Brain microvascular endothelial cell (primary cell): ENCODE results near the gene NUP153.

ENCODE experiments used
- DNase-seq: peaks from one replicate; pipeline ENCODE4 v3.0.0-alpha.2; 2020
- H3K27ac ChIP-seq: fragments of 250-450 bp; sonication (Bioruptor Pico); 2 replicates; pipeline ENCODE4 v1.5.1; 2020; ENCODE audit warnings: mild to moderate bottlenecking, moderate library complexity
- H3K27me3 ChIP-seq: fragments of 250-450 bp; sonication (Bioruptor Pico); replicated peaks from 2 replicates; pipeline ENCODE4 v1.5.1; 2020; ENCODE audit warnings: mild to moderate bottlenecking
- H3K36me3 ChIP-seq: fragments of 250-450 bp; sonication (Bioruptor Pico); replicated peaks from 2 replicates; pipeline ENCODE4 v1.5.1; 2020; ENCODE audit warnings: mild to moderate bottlenecking
- H3K4me3 ChIP-seq: 2 replicates; pipeline ENCODE4 v1.5.1; 2011; ENCODE audit warnings: low read depth, mild to moderate bottlenecking, control low read depth, low read length, moderate library complexity
- CTCF ChIP-seq: IDR thresholded peaks from 2 replicates; pipeline ENCODE4 v1.5.1; 2011; ENCODE audit warnings: low read depth, mild to moderate bottlenecking, moderate library complexity, low read length, control low read depth, inconsistent platforms; ENCODE audit errors: missing control alignments
- in situ Hi-C: cut with HindIII; loops from 2 replicates; pipeline ENCODE4 v1.10.0; 2017; ENCODE audit warnings: low sequenced_read_pairs, low pct_ligation_motif_present

The NUP153 gene

GRCh38 chr6:17628873-17629272 lies 77.9 kb downstream of the NUP153 start:
- Histone ChIP-seq H3K36me3 (peaks cover 38% of the 10 kb centered on the region), H3K4me3 (no peak overlapping the region), H3K27ac (no peak overlapping the region), H3K27me3 (no peaks in the 10 kb centered on the region)
- no peak for TF ChIP-seq CTCF
- in situ Hi-C loops, result no loop called here
- no peak for DNase-seq

GRCh38 chr6:17624396-17624795 lies 82.3 kb downstream of the NUP153 start:
- no peak for TF ChIP-seq CTCF
- Histone ChIP-seq H3K4me3 (no peak overlapping the region), H3K27ac (no peak overlapping the region), H3K36me3 (peaks cover 33% of the 10 kb centered on the region), H3K27me3 (no peaks in the 10 kb centered on the region)
- DNase-seq, result no peak
- in situ Hi-C loops, result no loop called here

- peaks cover 32% of the 10 kb centered on the region for H3K36me3 ChIP-seq
These were observed 84.6 kb downstream of the NUP153 start for GRCh38 chr6:17622144-17622543.

GRCh38 chr6:17621003-17621402 lies 85.7 kb downstream of the NUP153 start:
- no peak for TF ChIP-seq CTCF
- DNase-seq, result no peak
- in situ Hi-C loops, result no loop called here
- Histone ChIP-seq H3K27ac (no peak overlapping the region), H3K4me3 (no peak overlapping the region), H3K27me3 (no peaks in the 10 kb centered on the region), H3K36me3 (peaks cover 39% of the 10 kb centered on the region)

More at GRCh38 chr6:17622144-17622543, 84.6 kb downstream of the NUP153 start:
- Histone ChIP-seq H3K4me3 (no peak overlapping the region), H3K27me3 (no peaks in the 10 kb centered on the region), H3K27ac (no peak overlapping the region)
- no peak for DNase-seq
- in situ Hi-C loops, result no loop called here
- TF ChIP-seq CTCF, result no peak

- Histone ChIP-seq H3K4me3 (no peak overlapping the region), H3K27me3 (no peaks in the 10 kb centered on the region), H3K27ac (no peak overlapping the region), H3K36me3 (peaks cover 20% of the 10 kb centered on the region)
- in situ Hi-C loops, result no loop called here
- TF ChIP-seq CTCF, result no peak
- no peak for DNase-seq
These were observed 90.9 kb downstream of the NUP153 start for GRCh38 chr6:17615794-17616193.

GRCh38 chr6:17612048-17612447 lies 94.7 kb downstream of the NUP153 start:
- H3K27me3 ChIP-seq, result no peaks in the 10 kb centered on the region
- no peak overlapping the region for H3K4me3 ChIP-seq
- H3K27ac ChIP-seq, result no peak overlapping the region
- peaks cover 12% of the 10 kb centered on the region for H3K36me3 ChIP-seq
- no peak for TF ChIP-seq CTCF
- DNase-seq, result no peak
- in situ Hi-C loops, result no loop called here
